GM12878 (cell line): Measurements from ENCODE around the gene KLKB1.

Source experiments
- CREB1 ChIP-seq: IDR thresholded peaks from 2 replicates; pipeline ENCODE4 v1.6.1; 2012; ENCODE audit warnings: low read depth, mild to moderate bottlenecking, inconsistent platforms
- CTCF ChIP-seq, 3 experiments: IDR thresholded peaks in 2 of 3; conservative IDR thresholded peaks in 1 of 3; 2 replicates each; pipeline ENCODE4 v1.5.1; 2011; ENCODE audit warnings: low read depth in 3 of 3, low read length in 3 of 3, mild to moderate bottlenecking in 3 of 3, control low read depth in 2 of 3, moderate library complexity in 2 of 3, inconsistent platforms in 1 of 3, mixed read lengths in 1 of 3; ENCODE audit not compliant: control insufficient read depth in 2 of 3, insufficient read depth in 1 of 3; ENCODE audit errors: extremely low read depth in 1 of 3
- LARP7 ChIP-seq: fragments of 450-650 bp; IDR thresholded peaks from 2 replicates; pipeline ENCODE4 v1.6.1; 2017; ENCODE audit warnings: mild to moderate bottlenecking
- POLR2AphosphoS5 ChIP-seq: IDR thresholded peaks from 2 replicates; pipeline ENCODE4 v1.6.1; 2011; ENCODE audit warnings: mild to moderate bottlenecking, low read length, inconsistent platforms
- RCOR1 ChIP-seq: conservative IDR thresholded peaks from 2 replicates; pipeline ENCODE4 v1.6.1; 2012; ENCODE audit warnings: low read depth, low read length, improper control_type of control experiment
- TF ChIP-seq, protein P1 (sequence below): fragments of 450-650 bp; conservative IDR thresholded peaks from 2 replicates; pipeline ENCODE4 v1.6.1; 2017; ENCODE audit warnings: mild to moderate bottlenecking, moderate library complexity
- TF ChIP-seq, protein P2 (sequence below): IDR thresholded peaks from 2 replicates; pipeline ENCODE4 v1.6.1; 2012; ENCODE audit warnings: low read depth, low read length, improper control_type of control experiment

- no peak for TF ChIP-seq RCOR1
- no peak for TF ChIP-seq CTCF (IDR thresholded peaks at IDR 0.05 in 2 of 3, conservative IDR thresholded peaks at IDR 0.05 in 1 of 3; ENCODE audit: control insufficient read depth in 2 of 3, extremely low read depth in 1 of 3, insufficient read depth in 1 of 3, low read depth in 3 of 3, low read length in 3 of 3)
- TF ChIP-seq, protein P1, sequence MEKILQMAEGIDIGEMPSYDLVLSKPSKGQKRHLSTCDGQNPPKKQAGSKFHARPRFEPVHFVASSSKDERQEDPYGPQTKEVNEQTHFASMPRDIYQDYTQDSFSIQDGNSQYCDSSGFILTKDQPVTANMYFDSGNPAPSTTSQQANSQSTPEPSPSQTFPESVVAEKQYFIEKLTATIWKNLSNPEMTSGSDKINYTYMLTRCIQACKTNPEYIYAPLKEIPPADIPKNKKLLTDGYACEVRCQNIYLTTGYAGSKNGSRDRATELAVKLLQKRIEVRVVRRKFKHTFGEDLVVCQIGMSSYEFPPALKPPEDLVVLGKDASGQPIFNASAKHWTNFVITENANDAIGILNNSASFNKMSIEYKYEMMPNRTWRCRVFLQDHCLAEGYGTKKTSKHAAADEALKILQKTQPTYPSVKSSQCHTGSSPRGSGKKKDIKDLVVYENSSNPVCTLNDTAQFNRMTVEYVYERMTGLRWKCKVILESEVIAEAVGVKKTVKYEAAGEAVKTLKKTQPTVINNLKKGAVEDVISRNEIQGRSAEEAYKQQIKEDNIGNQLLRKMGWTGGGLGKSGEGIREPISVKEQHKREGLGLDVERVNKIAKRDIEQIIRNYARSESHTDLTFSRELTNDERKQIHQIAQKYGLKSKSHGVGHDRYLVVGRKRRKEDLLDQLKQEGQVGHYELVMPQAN, result no peak
- TF ChIP-seq POLR2AphosphoS5, result no peak
- TF ChIP-seq, protein P2, sequence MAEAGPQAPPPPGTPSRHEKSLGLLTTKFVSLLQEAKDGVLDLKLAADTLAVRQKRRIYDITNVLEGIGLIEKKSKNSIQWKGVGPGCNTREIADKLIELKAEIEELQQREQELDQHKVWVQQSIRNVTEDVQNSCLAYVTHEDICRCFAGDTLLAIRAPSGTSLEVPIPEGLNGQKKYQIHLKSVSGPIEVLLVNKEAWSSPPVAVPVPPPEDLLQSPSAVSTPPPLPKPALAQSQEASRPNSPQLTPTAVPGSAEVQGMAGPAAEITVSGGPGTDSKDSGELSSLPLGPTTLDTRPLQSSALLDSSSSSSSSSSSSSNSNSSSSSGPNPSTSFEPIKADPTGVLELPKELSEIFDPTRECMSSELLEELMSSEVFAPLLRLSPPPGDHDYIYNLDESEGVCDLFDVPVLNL, result no peak
- TF ChIP-seq LARP7, result no peak
- TF ChIP-seq CREB1, result no peak
Observed at GRCh38 chr4:186285147-186285546, 57.8 kb downstream of the KLKB1 start.
